KOPT-K1 (cell line): ENCODE data around the gene CD209.
"Not testable (repeated sequence)": the region's sequence is repeated elsewhere in the genome, so short reads cannot be mapped to it uniquely, and the experiment has no call there.

Experiments
- H3K27ac ChIP-seq: fragments of 200-600 bp; sonication (generic); 2 replicates; pipeline ENCODE4 v1.5.1; 2016; ENCODE audit warnings: antibody characterized with exemption, mild to moderate bottlenecking, low read depth, low read length; ENCODE audit not compliant: poor library complexity, severe bottlenecking
- H3K36me3 ChIP-seq: fragments of 200-600 bp; sonication (generic); 2 replicates; pipeline ENCODE4 v1.5.1; 2017; ENCODE audit warnings: antibody characterized with exemption, mild to moderate bottlenecking, low read length, moderate library complexity; ENCODE audit not compliant: insufficient read depth
- H3K9me3 ChIP-seq: fragments of 200-600 bp; sonication (generic); 2 replicates; pipeline ENCODE4 v1.5.1; 2017; ENCODE audit warnings: antibody characterized with exemption, low read length, mild to moderate bottlenecking; ENCODE audit not compliant: insufficient read depth, poor library complexity, severe bottlenecking

Gene CD209

DNA sequence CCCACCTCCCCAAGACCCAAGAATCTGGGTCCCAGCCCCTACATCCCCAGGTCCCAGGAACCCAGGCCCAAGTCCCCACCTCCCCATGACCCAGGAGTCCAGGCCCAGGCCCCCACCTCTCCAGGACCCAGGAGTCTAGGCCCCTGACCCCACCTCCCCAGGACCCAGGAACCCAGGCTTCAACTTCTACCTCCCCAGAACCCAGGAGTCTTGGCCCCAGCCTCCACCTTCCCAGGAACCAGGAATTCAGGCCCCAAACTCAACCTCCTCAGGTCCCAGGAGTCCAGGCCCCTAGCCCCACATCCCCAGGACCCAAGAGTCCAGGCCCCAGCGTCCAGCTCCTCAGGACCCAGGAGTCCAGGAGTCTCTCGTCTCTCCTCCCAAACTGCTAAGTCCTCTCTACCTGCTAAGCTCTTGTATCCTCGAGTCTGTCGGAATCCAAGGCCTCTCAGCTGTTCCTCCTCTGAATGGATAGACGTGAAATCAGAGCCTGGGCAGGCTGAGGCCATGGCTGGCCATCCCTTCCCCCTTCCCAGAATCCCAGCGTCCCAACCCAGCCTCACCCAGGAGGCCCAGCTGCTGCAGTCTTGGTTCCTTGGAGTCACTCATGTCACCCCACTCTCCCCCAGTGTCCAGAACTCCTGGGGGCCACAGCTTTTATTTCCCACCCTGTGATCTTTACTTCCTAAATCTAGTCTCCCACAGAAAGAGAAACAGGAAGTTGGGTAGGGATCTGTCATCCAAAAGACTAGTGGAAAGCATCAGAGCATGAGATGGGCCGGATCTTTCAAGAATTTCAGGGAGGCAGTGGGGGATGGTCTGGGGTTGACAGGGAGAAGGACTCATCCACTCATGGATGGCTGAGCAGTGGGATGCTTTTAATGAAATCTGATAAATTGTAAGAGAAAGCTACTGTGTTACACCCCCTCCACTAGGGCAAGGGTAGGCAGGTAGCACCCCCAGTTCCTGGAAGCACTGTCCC is at the start of gene CD209:
CD209 (minus strand) TSS at position 632 of the 982 bp plus-strand sequence; CDS start at position 609, 23 bp downstream.
- peaks cover 7% of the 10 kb centered on the region for H3K9me3 ChIP-seq
- no peak within 1 kb of the TSS for H3K27ac ChIP-seq
- no peaks in the 10 kb centered on the region for H3K36me3 ChIP-seq

DNA sequence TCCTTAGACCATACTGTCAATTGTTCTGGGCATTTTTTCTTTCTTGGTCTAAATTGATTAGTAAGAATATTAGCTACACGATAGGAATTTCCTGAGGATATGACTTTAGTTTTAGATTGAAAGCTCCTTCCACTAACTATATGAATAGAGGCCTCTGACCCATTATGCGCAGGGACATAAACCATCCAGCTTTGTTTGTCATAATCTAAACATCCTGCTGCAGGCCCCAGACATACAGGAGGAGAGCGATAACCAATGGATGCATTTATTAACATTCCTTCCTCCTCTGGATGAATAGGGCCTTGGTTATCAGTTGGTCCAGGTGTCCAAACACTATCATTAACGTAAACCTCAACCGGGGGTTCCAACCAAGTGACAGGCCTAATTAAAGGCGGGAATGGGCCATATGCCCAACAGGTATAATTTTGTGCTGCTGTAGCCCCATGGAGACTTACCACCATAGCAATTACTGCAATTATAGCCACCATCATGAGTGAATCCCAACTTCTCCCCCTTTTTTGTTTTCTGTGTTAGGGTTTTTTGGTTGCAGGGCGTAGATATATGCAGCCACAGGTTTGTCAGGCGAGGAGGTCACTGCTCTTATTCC is 48.3 kb upstream of the CD209 start:
- Histone ChIP-seq H3K9me3 (peaks cover 4% of the 10 kb centered on the region), H3K36me3 (no peaks in the 10 kb centered on the region), H3K27ac (no peak overlapping the region)

- no peak overlapping the region for H3K27ac ChIP-seq
- peaks cover 4% of the 10 kb centered on the region for H3K9me3 ChIP-seq
- H3K36me3 ChIP-seq: no peaks in the 10 kb centered on the region
Measured at GRCh38 chr19:7793493-7793892, 46.2 kb upstream of the CD209 start.

GRCh38 chr19:7792701-7793100 is 45.4 kb upstream of the CD209 start:
- not testable (repeated sequence) for H3K9me3 ChIP-seq, H3K36me3 ChIP-seq, H3K27ac ChIP-seq

GRCh38 chr19:7792281-7792680 is 44.9 kb upstream of the CD209 start:
- peaks cover 4% of the 10 kb centered on the region for H3K9me3 ChIP-seq
- H3K27ac ChIP-seq: no peak overlapping the region
- H3K36me3 ChIP-seq: no peaks in the 10 kb centered on the region

- Histone ChIP-seq H3K36me3 (no peaks in the 10 kb centered on the region), H3K27ac (no peak overlapping the region), H3K9me3 (peaks cover 4% of the 10 kb centered on the region)
Measured at GRCh38 chr19:7790416-7790815, 43.1 kb upstream of the CD209 start.

GRCh38 chr19:7789447-7789846 is 42.1 kb upstream of the CD209 start:
- Histone ChIP-seq H3K36me3 (no peaks in the 10 kb centered on the region), H3K9me3 (peaks cover 8% of the 10 kb centered on the region), H3K27ac (no peak overlapping the region)

- H3K36me3 ChIP-seq: no peaks in the 10 kb centered on the region
- no peak overlapping the region for H3K27ac ChIP-seq
- H3K9me3 ChIP-seq: peaks cover 8% of the 10 kb centered on the region
Measured at GRCh38 chr19:7788933-7789323, 41.6 kb upstream of the CD209 start.

DNA sequence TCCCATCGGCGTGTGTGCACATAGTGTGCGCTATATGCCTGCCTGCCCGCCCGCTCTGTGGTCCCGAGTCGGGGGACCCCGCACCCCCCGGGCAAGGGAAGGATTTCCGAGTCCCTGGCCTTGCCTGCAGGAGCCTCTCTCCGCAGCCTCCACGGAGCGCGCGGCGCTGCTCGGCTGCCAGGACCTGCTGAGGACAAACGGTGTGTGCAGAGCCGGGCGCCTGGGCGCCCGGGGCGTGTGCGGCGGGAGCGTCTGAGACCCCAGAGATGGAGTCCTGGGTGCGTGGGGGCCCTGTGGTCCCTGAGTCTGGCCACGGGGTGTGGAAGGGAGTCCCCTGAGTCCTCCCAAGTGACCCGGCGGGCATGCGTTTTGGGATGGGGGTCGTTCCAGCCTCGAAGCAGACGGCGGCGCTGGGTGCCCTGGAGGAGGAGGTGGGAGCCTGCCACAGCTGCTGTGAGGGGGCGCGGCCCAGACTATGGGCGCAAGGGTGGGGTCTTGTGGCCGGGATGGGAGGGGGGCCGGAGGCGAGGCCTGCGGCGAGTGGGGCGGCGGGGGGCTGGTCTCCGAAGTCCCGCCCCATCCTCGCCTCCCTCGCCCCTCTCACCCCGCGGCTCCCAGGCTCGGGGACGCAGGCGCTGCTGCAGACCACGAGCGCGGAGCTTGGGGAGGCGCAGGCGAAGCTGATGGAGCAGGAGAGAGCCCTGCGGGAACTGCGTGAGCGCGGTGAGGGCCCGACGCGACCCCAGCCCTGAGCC is 41.0 kb upstream of the CD209 start:
- no peak overlapping the region for H3K27ac ChIP-seq
- peaks cover 4% of the 10 kb centered on the region for H3K9me3 ChIP-seq
- H3K36me3 ChIP-seq: no peaks in the 10 kb centered on the region

GRCh38 chr19:7787602-7788177 is 40.4 kb upstream of the CD209 start:
- no peak overlapping the region for H3K27ac ChIP-seq

DNA sequence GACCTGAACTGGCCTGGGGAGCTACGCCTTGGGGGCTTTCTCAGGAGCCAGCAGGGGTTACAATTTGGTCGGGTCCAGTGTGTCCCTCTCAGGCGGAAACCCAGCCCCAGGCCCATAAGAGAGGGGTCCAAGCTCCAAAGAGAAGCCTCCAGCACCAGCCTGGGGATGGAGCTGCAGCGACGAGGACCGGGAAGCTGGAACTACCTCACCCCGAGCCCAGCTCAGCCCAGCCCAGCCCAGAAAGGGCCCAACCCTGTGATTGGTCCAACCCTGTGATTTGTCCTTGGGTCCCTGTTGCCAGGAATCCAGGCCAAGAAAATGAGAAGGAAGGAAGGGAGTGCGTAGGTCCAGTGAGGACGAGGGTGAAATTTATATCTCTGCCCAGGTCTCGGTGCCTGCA is 39.8 kb upstream of the CD209 start:
- Histone ChIP-seq H3K36me3 (no peaks in the 10 kb centered on the region), H3K9me3 (peaks cover 4% of the 10 kb centered on the region), H3K27ac (no peak overlapping the region)

More at GRCh38 chr19:7787602-7788177, 40.4 kb upstream of the CD209 start:
- H3K9me3 ChIP-seq: peaks cover 4% of the 10 kb centered on the region
- H3K36me3 ChIP-seq: no peaks in the 10 kb centered on the region

- no peak overlapping the region for H3K27ac ChIP-seq
- peaks cover 8% of the 10 kb centered on the region for H3K9me3 ChIP-seq
- H3K36me3 ChIP-seq: no peaks in the 10 kb centered on the region
Measured at GRCh38 chr19:7784856-7785255, 37.5 kb upstream of the CD209 start.

DNA sequence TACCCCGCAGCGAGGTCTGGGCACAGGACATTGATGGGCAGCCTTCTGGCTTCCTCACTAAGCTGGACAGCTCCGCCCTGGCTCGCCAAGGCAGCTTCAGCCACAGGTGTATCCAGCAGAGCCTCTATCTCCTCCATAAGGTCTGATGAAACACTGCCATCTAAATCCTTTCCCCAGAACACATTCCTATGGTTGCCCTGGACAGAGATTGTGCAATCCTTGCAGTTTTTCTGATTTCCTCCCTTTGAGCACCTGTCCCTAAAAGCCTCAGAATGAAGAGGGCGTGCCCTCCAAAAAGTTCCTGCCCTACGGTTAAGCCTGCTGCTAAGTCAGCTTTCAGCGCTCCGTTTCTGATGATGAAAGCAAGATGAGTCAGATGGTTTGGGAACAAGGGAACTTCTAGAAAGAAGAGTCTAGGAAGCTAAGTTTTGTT is 36.7 kb upstream of the CD209 start:
- Histone ChIP-seq H3K9me3 (peaks cover 15% of the 10 kb centered on the region), H3K27ac (no peak overlapping the region), H3K36me3 (no peaks in the 10 kb centered on the region)

GRCh38 chr19:7781157-7781556 is 33.8 kb upstream of the CD209 start:
- no peaks in the 10 kb centered on the region for H3K36me3 ChIP-seq
- peaks cover 15% of the 10 kb centered on the region for H3K9me3 ChIP-seq
- H3K27ac ChIP-seq: no peak overlapping the region
